ENCODE data around the gene KAT6B. TPM values are rescaled to one million over a fixed set of nuclear protein-coding genes. Genes with fewer than 3 reads are reported as not detected.

Gene KAT6B
- total and polyA plus RNA-seq, 2 of the 8 experiments (the other 6 are each of a cell fraction or from before 2014, with no cell fraction given) = 7.3 to 30.8 TPM

DNA sequence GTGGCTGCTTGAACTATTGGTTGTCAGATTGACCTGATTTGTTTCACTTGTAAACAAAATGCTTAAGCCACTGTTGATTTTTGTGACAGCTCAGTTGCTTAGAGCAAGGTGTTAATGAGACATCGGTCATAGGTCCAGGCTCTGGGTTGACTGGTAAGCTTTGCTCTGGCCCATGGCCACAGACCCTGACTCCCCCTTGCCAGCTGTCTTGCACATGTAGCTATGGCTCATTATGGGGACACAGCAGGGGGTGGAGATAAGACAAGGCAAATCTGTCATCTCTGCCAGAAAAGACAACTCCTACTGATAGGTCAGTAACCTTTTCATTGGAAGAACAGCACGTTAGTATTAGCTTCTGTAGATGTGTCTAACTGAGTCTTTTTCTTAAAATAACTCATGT is 95.3 kb downstream of the KAT6B start:
- Histone ChIP-seq H2BK5ac (ENCODE audit: low read depth, low read length) (no peak overlapping the region), H3K27ac (ENCODE audit: low read depth, low read length) (no peak overlapping the region), H4K20me1 (replicated peaks in 1 of 2; ENCODE audit: control insufficient read depth in 1 of 2, insufficient read depth in 2 of 2, low read length in 2 of 2) (peaks cover 0 to 2% of the 10 kb centered on the region in 2 experiments), H2BK120ac (replicated peaks; ENCODE audit: low read depth, low read length) (no peak overlapping the region), H2AK5ac (ENCODE audit: low read depth, low read length) (no peak overlapping the region), H2BK12ac (ENCODE audit: low read depth, low read length) (no peak overlapping the region), H2BK20ac (ENCODE audit: low read length) (no peak overlapping the region), H3K36me3 (ENCODE audit: control insufficient read depth in 2 of 4, insufficient read depth in 4 of 4, low read length in 3 of 4) (no peaks in the 10 kb centered on the region), H3K4ac (replicated peaks; ENCODE audit: insufficient read length, low read depth, low read length) (no peak overlapping the region), H3K27me3 (replicated peaks in 1 of 4; ENCODE audit: control insufficient read depth in 3 of 4, extremely low read depth in 1 of 4, insufficient read depth in 3 of 4, low read length in 3 of 4) (no peaks in the 10 kb centered on the region), H4K5ac (ENCODE audit: insufficient read length, low read depth, low read length) (no peak overlapping the region), H3K23ac (ENCODE audit: insufficient read length) (no peak overlapping the region), H3K79me2 (ENCODE audit: control insufficient read depth in 1 of 2, insufficient read depth in 2 of 2, low read length in 2 of 2) (peaks cover 0 to 36% of the 10 kb centered on the region in 2 experiments; a peak in 3 of 4 replicates), H4K91ac (replicated peaks; ENCODE audit: insufficient read length, low read length) (no peak overlapping the region), H2BK15ac (ENCODE audit: low read length) (no peak overlapping the region), H3K4me1 (replicated peaks in 1 of 4; ENCODE audit: control insufficient read depth in 3 of 4, insufficient read depth in 4 of 4, low read length in 3 of 4) (peaks cover 0 to 12% (median 8%) of the 10 kb centered on the region in 4 experiments; a peak in 6 of 7 replicates), H3K9me3 (ENCODE audit: insufficient read depth in 2 of 2, low read depth in 1 of 2, low read length in 1 of 2) (peaks cover 2 to 4% of the 10 kb centered on the region in 2 experiments; a peak in 3 of 4 replicates), H3K14ac (ENCODE audit: insufficient read length) (no peak overlapping the region), H3K9ac (replicated peaks in 1 of 4; ENCODE audit: extremely low read depth in 1 of 4, low read depth in 3 of 4, low read length in 3 of 4) (no peak overlapping the region), H3K18ac (ENCODE audit: extremely low read depth, low read length) (no peak overlapping the region), H2AFZ (ENCODE audit: low read length) (no peak overlapping the region), H3K56ac (replicated peaks; ENCODE audit: insufficient read length, low read depth, low read length) (no peak overlapping the region), H3K4me2 (ENCODE audit: insufficient read depth in 1 of 2, low read depth in 2 of 2, low read length in 2 of 2) (no peak overlapping the region), H3K23me2 (ENCODE audit: low read depth, low read length) (no peaks in the 10 kb centered on the region), H3K4me3 (ENCODE audit: extremely low read depth in 1 of 4, insufficient read depth in 2 of 4, low read depth in 3 of 4, low read length in 4 of 4) (no peak overlapping the region), H4K8ac (ENCODE audit: extremely low read depth, insufficient read depth, low read length) (no peak overlapping the region), H3K79me1 (ENCODE audit: low read depth, low read length) (peaks cover 3% of the 10 kb centered on the region; the same call in 1 of the 2 replicates)
- no peak for FAIRE-seq
- ChIA-PET CTCF (ENCODE audit: partially characterized antibody) (interaction anchor here (0.6 to 1.7 kb wide), 3 partner anchors 9 to 348 kb away, joined by 3 to 4 read pairs (median 3); no protein-coding TSS in a partner anchor), POLR2A (ENCODE audit: partially characterized antibody) (no interaction called here)
- WGBS, 2 experiments (ENCODE audit: extremely low coverage in 1 of 2, insufficient coverage in 1 of 2, insufficient read length in 1 of 2, insufficient replicate concordance in 2 of 2, low coverage in 1 of 2, low lambda C conversion rate in 2 of 2, missing lambda C conversion rate in 1 of 2) = 85% methylated on average over 2 of the region's 2 CpGs; no CpG with 5 or more reads in 1 of the 2 experiments
- DNase-seq (ENCODE audit: low read depth in 1 of 2, low spot score in 2 of 2) = no peak
- TF ChIP-seq SUZ12 (IDR thresholded peaks at IDR 0.05; ENCODE audit: low read length) = no peak
- TF ChIP-seq CBX5 (IDR thresholded peaks at IDR 0.05; ENCODE audit: low read depth, low read length) = no peak
- TF ChIP-seq BACH1 (IDR thresholded peaks at IDR 0.05; ENCODE audit: low read length) = no peak
- TF ChIP-seq, protein P1, sequence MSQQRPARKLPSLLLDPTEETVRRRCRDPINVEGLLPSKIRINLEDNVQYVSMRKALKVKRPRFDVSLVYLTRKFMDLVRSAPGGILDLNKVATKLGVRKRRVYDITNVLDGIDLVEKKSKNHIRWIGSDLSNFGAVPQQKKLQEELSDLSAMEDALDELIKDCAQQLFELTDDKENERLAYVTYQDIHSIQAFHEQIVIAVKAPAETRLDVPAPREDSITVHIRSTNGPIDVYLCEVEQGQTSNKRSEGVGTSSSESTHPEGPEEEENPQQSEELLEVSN (IDR thresholded peaks at IDR 0.05) = no peak
- no peak for TF ChIP-seq CHD1 (IDR thresholded peaks at IDR 0.05; ENCODE audit: low read depth, low read length)
- no peak for TF ChIP-seq RFX5 (IDR thresholded peaks at IDR 0.05; ENCODE audit: borderline replicate concordance, low read depth, low read length)
- no peak for TF ChIP-seq ASH2L (IDR thresholded peaks at IDR 0.05; ENCODE audit: low read length)
- TF ChIP-seq, protein P2, sequence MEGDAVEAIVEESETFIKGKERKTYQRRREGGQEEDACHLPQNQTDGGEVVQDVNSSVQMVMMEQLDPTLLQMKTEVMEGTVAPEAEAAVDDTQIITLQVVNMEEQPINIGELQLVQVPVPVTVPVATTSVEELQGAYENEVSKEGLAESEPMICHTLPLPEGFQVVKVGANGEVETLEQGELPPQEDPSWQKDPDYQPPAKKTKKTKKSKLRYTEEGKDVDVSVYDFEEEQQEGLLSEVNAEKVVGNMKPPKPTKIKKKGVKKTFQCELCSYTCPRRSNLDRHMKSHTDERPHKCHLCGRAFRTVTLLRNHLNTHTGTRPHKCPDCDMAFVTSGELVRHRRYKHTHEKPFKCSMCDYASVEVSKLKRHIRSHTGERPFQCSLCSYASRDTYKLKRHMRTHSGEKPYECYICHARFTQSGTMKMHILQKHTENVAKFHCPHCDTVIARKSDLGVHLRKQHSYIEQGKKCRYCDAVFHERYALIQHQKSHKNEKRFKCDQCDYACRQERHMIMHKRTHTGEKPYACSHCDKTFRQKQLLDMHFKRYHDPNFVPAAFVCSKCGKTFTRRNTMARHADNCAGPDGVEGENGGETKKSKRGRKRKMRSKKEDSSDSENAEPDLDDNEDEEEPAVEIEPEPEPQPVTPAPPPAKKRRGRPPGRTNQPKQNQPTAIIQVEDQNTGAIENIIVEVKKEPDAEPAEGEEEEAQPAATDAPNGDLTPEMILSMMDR (IDR thresholded peaks at IDR 0.05; ENCODE audit: control extremely low read depth in 1 of 3, insufficient read depth in 1 of 3, low read depth in 1 of 3, low read length in 3 of 3) = no peak
- no peak for TF ChIP-seq POLR2AphosphoS5 (IDR thresholded peaks at IDR 0.05; ENCODE audit: low read depth, low read length)

All from H1 (cell line).